Measurements from ENCODE around the gene CDC5L. TPM values are rescaled to one million over a fixed set of nuclear protein-coding genes. Genes with fewer than 3 reads are reported as not detected.
"Not testable (repeated sequence)": the region's sequence is repeated elsewhere in the genome, so short reads cannot be mapped to it uniquely, and the experiment has no call there.

The CDC5L gene
- total RNA-seq, 1 experiment from 2014 or later, result 24.6 TPM

- in situ Hi-C loops (cut with HindIII; ENCODE audit: low pct_unique_long_range_greater_than_20kb, low sequenced_read_pairs), result no loop called here
- no peak for DNase-seq (ENCODE audit: low read depth, low spot score)
Measured at GRCh38 chr6:44438827-44439226, 51.3 kb downstream of the CDC5L start.

DNA sequence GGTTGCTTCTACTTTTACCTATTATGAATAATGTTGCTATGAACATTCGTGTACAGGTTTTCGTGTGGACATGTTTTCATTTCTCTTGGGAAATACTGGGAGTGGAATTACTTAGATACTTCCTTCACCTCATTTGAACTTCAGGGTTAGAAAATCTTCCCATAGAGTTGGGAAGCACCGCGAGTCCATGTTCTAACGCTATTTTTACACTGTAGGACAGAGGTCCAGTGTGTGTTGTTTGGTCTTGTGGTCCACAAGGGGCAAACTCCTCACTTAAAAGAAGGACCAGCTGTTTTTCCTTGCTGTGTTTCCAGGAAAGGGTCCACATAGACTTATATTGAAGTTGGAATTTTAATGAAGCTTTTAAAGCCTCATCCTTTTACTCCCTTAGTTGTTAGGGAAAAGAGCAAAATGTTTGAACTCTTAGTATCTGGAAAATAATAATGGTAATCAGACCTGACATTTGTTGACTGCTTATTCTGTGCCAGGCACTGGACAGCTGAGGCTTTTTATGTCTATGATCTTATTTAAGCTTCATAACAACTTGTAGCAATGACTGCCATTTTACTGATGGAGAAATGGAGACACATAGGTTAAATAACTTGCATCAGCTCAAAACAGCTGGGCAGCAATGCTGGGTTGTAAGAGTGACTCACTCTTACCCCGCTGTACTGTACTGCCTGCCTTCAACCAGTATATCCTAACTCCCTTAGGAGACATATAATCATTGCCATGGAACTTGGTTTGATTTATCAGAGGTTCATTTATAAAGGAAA is 52.0 kb downstream of the CDC5L start:
- peak; percentile 47 for DNase-seq (ENCODE audit: low read depth, low spot score)
- in situ Hi-C loops (cut with HindIII; ENCODE audit: low pct_unique_long_range_greater_than_20kb, low sequenced_read_pairs), result no loop called here

DNA sequence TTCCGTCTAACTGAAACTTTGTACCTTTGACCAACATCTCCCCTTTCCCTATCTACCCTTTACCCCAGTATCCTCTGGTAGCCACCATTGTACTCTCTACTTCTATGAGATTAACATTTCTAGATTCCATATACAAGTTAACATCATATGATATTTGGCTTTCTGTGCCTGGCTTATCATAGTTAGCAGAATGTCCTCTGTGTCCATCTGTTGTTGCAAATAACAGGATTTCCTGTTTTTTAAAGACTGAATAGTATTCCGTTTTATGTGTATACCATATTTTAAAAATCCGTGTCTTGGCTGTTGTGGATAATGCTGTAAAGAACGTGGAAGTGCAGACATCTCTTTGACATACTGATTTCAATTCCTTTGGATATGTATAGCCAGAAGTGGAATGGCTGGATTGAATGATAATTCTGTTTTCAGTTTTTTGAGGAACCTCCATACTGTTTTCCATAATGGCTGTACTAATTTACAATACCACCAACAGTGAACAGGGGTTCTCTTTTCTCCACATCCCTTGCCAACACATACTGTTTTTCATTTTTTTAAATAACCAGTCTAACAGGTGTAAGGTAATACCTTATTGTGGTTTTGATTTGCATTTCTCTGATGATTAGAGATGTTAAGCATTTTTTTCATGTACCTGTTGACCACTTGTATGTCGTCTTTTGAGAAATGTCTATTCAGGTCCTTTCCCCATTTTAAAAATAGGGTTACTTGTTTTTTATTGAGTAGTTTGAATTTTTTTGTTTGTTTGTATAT is 53.8 kb downstream of the CDC5L start:
- in situ Hi-C loops (cut with HindIII; ENCODE audit: low pct_unique_long_range_greater_than_20kb, low sequenced_read_pairs), result no loop called here
- no peak for DNase-seq (ENCODE audit: low read depth, low spot score)

DNA sequence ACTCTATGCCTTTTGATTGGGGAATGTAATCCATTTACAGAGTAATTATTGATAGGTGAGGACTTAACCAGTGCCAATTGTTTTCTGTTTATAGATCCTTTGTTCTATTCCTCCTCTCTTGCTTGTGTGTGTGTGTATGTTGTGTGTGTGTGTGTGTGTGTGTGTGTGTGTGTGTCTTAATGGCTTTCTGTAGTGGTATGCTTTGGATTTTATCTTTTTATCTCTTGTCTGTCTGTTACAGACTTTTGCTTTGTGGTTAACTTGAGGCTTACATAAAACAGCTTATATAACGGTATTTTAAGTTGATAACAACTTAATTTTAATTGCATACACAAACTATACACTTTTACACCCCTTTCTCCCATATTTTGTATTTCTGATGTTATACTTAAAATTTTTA is 54.7 kb downstream of the CDC5L start:
- in situ Hi-C loops (cut with HindIII; ENCODE audit: low pct_unique_long_range_greater_than_20kb, low sequenced_read_pairs), result no loop called here
- no peak for DNase-seq (ENCODE audit: low read depth, low spot score)

DNA sequence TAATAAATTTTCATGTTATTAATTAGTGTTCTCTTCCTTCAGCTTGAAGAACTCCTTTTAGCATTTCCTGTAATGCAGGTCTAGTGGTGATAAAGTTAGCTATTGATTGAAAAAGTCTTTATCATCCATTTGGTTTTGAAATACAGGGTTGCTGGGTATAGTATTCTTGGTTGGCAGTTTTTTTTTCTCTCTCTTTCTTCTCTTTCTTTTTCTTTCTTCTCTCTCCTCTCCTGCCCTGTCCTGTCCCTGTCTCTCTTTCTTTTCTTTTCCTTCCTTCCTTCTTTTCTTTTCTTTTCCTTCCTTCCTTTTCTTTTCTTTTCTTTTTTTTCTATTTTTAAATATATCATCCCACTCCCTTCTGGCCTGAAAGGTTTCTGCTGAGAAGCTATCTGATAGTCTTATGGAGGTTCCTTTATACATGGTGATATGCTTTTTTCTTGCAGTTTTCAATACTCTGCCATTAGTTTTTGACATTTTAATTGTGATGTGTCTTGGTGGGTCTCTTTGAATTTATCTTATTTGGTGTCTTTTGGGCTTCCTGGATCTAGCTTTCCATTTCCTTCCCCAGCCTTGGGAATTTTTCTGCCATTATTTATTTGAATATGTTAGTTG is 55.4 kb downstream of the CDC5L start:
- in situ Hi-C loops (cut with HindIII; ENCODE audit: low pct_unique_long_range_greater_than_20kb, low sequenced_read_pairs), result no loop called here

GRCh38 chr6:44444853-44445252 is 57.3 kb downstream of the CDC5L start:
- in situ Hi-C loops (cut with HindIII; ENCODE audit: low pct_unique_long_range_greater_than_20kb, low sequenced_read_pairs), result no loop called here
- no peak for DNase-seq (ENCODE audit: low read depth, low spot score)

More for the DNA sequence above, 55.4 kb downstream of the CDC5L start:
- DNase-seq (ENCODE audit: low read depth, low spot score), result no peak

DNA sequence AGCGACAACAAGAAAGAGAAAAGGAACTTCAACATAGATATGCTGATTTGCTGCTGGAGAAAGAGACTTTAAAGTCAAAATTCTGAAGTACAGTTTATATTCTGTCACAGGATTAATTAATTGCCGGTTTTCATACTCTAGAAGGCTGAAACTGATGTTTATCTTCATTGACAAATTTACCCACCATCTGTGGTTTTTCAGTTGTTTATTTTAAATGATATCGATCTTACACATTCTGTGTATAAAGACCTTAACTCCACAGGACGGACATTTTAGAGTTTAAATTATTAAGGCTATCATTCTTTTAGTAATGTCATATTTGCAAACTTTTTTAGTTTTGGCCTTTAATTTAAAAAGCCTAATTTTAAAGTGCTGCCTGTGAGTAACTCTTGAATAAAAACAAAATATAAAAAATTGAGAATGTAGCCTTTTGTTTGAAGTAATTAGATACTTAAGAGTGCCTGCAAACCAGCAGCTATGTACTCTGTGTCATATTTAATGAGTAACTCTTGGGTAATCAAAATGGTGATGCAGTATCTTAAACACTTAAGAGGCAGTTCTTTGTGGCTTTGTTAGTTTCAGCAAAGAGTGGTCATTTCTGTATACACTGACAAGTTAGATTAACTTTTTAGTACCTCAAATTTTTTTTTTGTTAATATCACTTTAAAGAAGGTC is 59.3 kb downstream of the CDC5L start:
- in situ Hi-C loops (cut with HindIII; ENCODE audit: low pct_unique_long_range_greater_than_20kb, low sequenced_read_pairs), result no loop called here
- DNase-seq (ENCODE audit: low read depth, low spot score), result no peak

DNA sequence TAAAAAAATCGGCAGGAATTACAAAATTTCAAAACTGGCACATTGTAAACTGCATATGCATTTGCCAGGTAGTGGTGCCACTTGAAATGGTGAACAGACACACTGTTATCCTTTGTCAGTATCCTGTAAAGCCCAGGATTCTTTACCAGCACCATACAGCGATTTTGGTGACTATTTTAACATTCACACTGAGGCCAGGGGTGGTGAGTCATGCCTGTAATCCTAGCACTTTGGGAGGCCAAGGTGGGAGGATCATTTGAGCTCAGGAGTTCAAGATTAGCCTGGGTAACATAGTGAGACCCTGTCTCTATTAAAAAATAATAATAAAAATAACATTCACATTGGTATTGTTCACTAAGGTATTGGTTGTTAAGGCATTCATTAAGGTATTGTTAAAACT is 61.7 kb downstream of the CDC5L start:
- not testable (repeated sequence) for DNase-seq (ENCODE audit: low read depth, low spot score)

GRCh38 chr6:44451803-44452695 is 64.5 kb downstream of the CDC5L start:
- peak; percentile 36 for DNase-seq (ENCODE audit: low read depth, low spot score)
- in situ Hi-C loops (cut with HindIII; ENCODE audit: low pct_unique_long_range_greater_than_20kb, low sequenced_read_pairs), result no loop called here

More for the DNA sequence above, 61.7 kb downstream of the CDC5L start:
- in situ Hi-C loops (cut with HindIII; ENCODE audit: low pct_unique_long_range_greater_than_20kb, low sequenced_read_pairs), result not testable (repeated sequence)

DNA sequence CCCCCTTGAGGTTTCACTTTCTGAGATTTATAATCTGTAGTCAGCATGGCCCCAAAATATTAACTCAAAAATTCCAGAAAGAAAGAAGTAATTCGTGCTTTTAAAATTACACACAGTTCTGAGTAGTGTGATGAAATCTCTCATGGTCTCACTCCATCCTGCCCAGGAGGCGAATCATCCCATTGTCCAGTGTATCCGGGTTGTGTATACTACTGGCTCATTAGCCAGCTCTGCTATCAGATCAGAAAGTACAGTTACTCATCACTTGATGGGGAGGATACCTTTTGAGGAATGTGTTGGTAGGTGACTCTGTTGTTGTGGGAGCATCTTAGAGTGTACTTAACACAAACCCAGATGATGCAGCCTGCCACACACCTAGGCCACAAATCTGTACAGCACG is 65.2 kb downstream of the CDC5L start:
- DNase-seq (ENCODE audit: low read depth, low spot score), result peak; percentile 36
- in situ Hi-C loops (cut with HindIII; ENCODE audit: low pct_unique_long_range_greater_than_20kb, low sequenced_read_pairs), result no loop called here

DNA sequence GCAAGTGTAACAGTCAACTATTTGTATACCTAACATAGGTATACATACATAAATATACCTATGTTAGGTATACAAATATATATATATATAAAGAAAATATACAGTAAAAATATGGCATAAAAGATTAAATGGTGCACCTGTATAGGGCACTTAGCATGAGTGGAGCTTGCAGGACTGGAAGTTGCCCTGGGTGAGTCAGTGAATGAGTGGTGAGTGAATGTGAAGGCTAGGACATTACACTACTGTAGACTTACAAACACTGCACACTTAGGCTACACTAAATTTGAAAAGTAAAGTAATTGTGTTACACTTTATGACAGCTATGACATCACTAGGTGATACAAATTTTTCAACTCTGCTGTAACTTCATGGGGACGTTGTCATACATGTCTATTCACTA is 65.6 kb downstream of the CDC5L start:
- in situ Hi-C loops (cut with HindIII; ENCODE audit: low pct_unique_long_range_greater_than_20kb, low sequenced_read_pairs), result no loop called here
- DNase-seq (ENCODE audit: low read depth, low spot score), result no peak

- no peak for DNase-seq (ENCODE audit: low read depth, low spot score)
Measured at GRCh38 chr6:44454198-44454597, 66.7 kb downstream of the CDC5L start.

GRCh38 chr6:44456070-44456965 is 68.8 kb downstream of the CDC5L start:
- DNase-seq (ENCODE audit: low read depth, low spot score), result peak; percentile 78
- in situ Hi-C loops (cut with HindIII; ENCODE audit: low pct_unique_long_range_greater_than_20kb, low sequenced_read_pairs), result no loop called here

More at GRCh38 chr6:44454198-44454597, 66.7 kb downstream of the CDC5L start:
- in situ Hi-C loops (cut with HindIII; ENCODE audit: low pct_unique_long_range_greater_than_20kb, low sequenced_read_pairs), result no loop called here

DNA sequence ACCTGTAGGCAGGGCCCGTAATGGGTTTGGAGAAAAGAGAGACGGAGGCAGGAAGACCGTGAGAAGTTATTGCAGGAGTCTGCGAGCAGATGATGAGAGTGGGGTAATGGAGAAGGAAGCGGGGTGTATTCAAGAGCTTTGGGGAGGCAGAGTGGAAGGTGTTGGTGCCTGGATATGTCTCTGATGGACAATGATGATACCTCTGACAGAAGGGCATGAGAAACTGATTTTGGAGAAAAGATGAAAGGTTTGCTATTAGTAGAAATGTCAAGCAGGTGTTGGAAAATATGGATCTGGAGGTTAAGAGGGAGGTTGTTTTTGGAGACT is 69.4 kb downstream of the CDC5L start:
- DNase-seq (ENCODE audit: low read depth, low spot score), result no peak
- in situ Hi-C loops (cut with HindIII; ENCODE audit: low pct_unique_long_range_greater_than_20kb, low sequenced_read_pairs), result no loop called here

DNA sequence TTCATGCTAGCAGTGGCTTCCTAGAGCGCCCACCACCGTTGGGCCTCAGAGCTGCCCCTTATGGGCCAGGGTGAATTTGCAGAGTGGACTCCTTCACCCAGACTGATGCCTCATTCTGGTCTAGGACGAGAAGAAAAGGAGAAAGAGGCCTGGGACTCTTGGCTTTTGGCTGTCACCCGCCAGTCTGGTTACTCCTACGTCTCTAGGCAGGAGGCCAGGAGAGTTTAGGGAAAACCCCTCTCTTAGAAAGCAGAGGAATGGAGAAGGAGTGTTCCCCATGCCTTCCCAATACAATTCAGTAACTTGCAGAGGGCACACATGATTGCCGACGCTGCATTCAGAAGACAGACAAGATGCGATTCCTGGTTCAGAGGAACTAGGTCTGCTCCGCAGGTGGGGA is 70.1 kb downstream of the CDC5L start:
- in situ Hi-C loops (cut with HindIII; ENCODE audit: low pct_unique_long_range_greater_than_20kb, low sequenced_read_pairs), result no loop called here
- no peak for DNase-seq (ENCODE audit: low read depth, low spot score)

- in situ Hi-C loops (cut with HindIII; ENCODE audit: low pct_unique_long_range_greater_than_20kb, low sequenced_read_pairs), result no loop called here
- no peak for DNase-seq (ENCODE audit: low read depth, low spot score)
Measured at GRCh38 chr6:44458551-44458950, 71.0 kb downstream of the CDC5L start.
